ENCODE results near the gene FBLN1. TPM values are rescaled to one million over a fixed set of nuclear protein-coding genes. Genes with fewer than 3 reads are reported as not detected.

The FBLN1 gene
- total and polyA plus RNA-seq, 2 of the 8 experiments (the other 6 are each of a cell fraction or from before 2014, with no cell fraction given) = 159 to 168 TPM

DNA sequence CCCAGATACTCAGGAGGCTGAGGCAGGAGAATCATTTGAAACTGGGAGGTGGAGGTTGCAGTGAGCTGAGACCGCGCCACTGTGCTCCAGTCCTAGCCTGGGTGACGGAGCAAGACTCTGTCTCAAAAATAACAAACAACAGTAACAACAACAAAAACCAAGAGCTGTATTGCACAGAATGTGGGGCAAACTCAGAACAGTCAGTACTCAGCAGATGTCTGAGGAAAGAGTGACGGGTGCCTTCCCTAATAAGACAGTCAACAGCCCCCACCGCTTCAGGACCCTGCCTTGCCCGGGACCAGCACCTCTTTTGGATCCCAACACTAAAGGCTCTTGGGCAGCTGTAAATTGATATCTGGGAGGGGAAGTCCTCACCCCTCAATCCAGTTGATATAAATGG lies 48.9 kb upstream of the FBLN1 start:
- H3K9me3 ChIP-seq (ENCODE audit: insufficient read depth in 2 of 2, low read depth in 1 of 2, low read length in 1 of 2) = no peaks in the 10 kb centered on the region
- no peak for TF ChIP-seq CBX5 (IDR thresholded peaks at IDR 0.05; ENCODE audit: low read depth, low read length)
- TF ChIP-seq TAF1 (IDR thresholded peaks at IDR 0.05; ENCODE audit: low read depth, low read length) = no peak
- no peak for TF ChIP-seq HDAC6 (IDR thresholded peaks at IDR 0.05; ENCODE audit: low read depth, low read length)
- no peak for TF ChIP-seq POLR2A (IDR thresholded peaks at IDR 0.05; ENCODE audit: control extremely low read depth in 1 of 2, low read depth in 2 of 2, low read length in 2 of 2)
- no peak for TF ChIP-seq SUZ12 (IDR thresholded peaks at IDR 0.05; ENCODE audit: low read length)
- no peak for TF ChIP-seq CEBPB (IDR thresholded peaks at IDR 0.05; ENCODE audit: low read depth, low read length)
- no peak for TF ChIP-seq PHF8 (conservative IDR thresholded peaks at IDR 0.05; ENCODE audit: low read depth, low read length)
- TF ChIP-seq CHD2 (IDR thresholded peaks at IDR 0.05; ENCODE audit: low read length) = no peak
- TF ChIP-seq, protein P1, sequence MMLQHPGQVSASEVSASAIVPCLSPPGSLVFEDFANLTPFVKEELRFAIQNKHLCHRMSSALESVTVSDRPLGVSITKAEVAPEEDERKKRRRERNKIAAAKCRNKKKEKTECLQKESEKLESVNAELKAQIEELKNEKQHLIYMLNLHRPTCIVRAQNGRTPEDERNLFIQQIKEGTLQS (IDR thresholded peaks at IDR 0.05; ENCODE audit: insufficient read depth, low read depth, low read length) = no peak
- no peak overlapping the region for H2BK5ac ChIP-seq (ENCODE audit: low read depth, low read length)

More for the DNA sequence above, 48.9 kb upstream of the FBLN1 start:
- H2AK5ac ChIP-seq (ENCODE audit: low read depth, low read length) = no peak overlapping the region
- DNase-seq (ENCODE audit: low read depth in 1 of 2, low spot score in 2 of 2) (no peak), FAIRE-seq (no peak)
- no peaks in the 10 kb centered on the region for H3K79me2 ChIP-seq (ENCODE audit: control insufficient read depth in 1 of 2, insufficient read depth in 2 of 2, low read length in 2 of 2)
- H3K23me2 ChIP-seq (ENCODE audit: low read depth, low read length) = no peaks in the 10 kb centered on the region
- 65% methylated on average over 4 of the region's 6 CpGs; no CpG with 5 or more reads in 1 of the 2 experiments for WGBS, 2 experiments (ENCODE audit: extremely low coverage in 1 of 2, insufficient coverage in 1 of 2, insufficient read length in 1 of 2, insufficient replicate concordance in 2 of 2, low coverage in 1 of 2, low lambda C conversion rate in 2 of 2, missing lambda C conversion rate in 1 of 2)
- ChIA-PET CTCF (ENCODE audit: partially characterized antibody) (interaction anchor here (0.6 to 3.8 kb wide), 5 partner anchors 9 to 651 kb away, joined by 3 to 18 read pairs (median 4); no protein-coding TSS in a partner anchor), POLR2A (ENCODE audit: partially characterized antibody) (no interaction called here)
- no peak overlapping the region for H3K4ac ChIP-seq (replicated peaks; ENCODE audit: insufficient read length, low read depth, low read length)
- H4K8ac ChIP-seq (ENCODE audit: extremely low read depth, insufficient read depth, low read length) = no peak overlapping the region
- H2AFZ ChIP-seq (ENCODE audit: low read length) = no peak overlapping the region
- no peak overlapping the region for H2BK120ac ChIP-seq (replicated peaks; ENCODE audit: low read depth, low read length)
- no peak overlapping the region for H2BK15ac ChIP-seq (ENCODE audit: low read length)
- H3K23ac ChIP-seq (ENCODE audit: insufficient read length) = no peak overlapping the region
- no peaks in the 10 kb centered on the region for H3K79me1 ChIP-seq (ENCODE audit: low read depth, low read length)
- no peak overlapping the region for H3K27ac ChIP-seq (ENCODE audit: low read depth, low read length)
- H3K14ac ChIP-seq (ENCODE audit: insufficient read length) = no peak overlapping the region
- H3K4me1 ChIP-seq (replicated peaks in 1 of 4; ENCODE audit: control insufficient read depth in 3 of 4, insufficient read depth in 4 of 4, low read length in 3 of 4) = no peaks in the 10 kb centered on the region
- no peaks in the 10 kb centered on the region; a peak in 1 of 7 replicates for H3K27me3 ChIP-seq (replicated peaks in 1 of 4; ENCODE audit: control insufficient read depth in 3 of 4, extremely low read depth in 1 of 4, insufficient read depth in 3 of 4, low read length in 3 of 4)
- H4K91ac ChIP-seq (replicated peaks; ENCODE audit: insufficient read length, low read length) = no peak overlapping the region
- no peak overlapping the region for H2BK20ac ChIP-seq (ENCODE audit: low read length)
- H3K9ac ChIP-seq (replicated peaks in 1 of 4; ENCODE audit: extremely low read depth in 1 of 4, low read depth in 3 of 4, low read length in 3 of 4) = no peak overlapping the region
- H4K5ac ChIP-seq (ENCODE audit: insufficient read length, low read depth, low read length) = no peak overlapping the region
- no peak overlapping the region for H3K4me3 ChIP-seq (ENCODE audit: extremely low read depth in 1 of 4, insufficient read depth in 2 of 4, low read depth in 3 of 4, low read length in 4 of 4)
- H3K36me3 ChIP-seq (ENCODE audit: control insufficient read depth in 2 of 4, insufficient read depth in 4 of 4, low read length in 3 of 4) = no peaks in the 10 kb centered on the region
- no peak overlapping the region for H3K56ac ChIP-seq (replicated peaks; ENCODE audit: insufficient read length, low read depth, low read length)
- no peak overlapping the region; the same call in 1 of the 2 replicates for H2BK12ac ChIP-seq (ENCODE audit: low read depth, low read length)
- no peak overlapping the region for H3K4me2 ChIP-seq (ENCODE audit: insufficient read depth in 1 of 2, low read depth in 2 of 2, low read length in 2 of 2)
- H3K18ac ChIP-seq (ENCODE audit: extremely low read depth, low read length) = no peak overlapping the region
- peaks cover 0 to 1% of the 10 kb centered on the region in 2 experiments for H4K20me1 ChIP-seq (replicated peaks in 1 of 2; ENCODE audit: control insufficient read depth in 1 of 2, insufficient read depth in 2 of 2, low read length in 2 of 2)

Data from H1 (cell line).